ENCODE measurements around the gene NUDT3.

DNA sequence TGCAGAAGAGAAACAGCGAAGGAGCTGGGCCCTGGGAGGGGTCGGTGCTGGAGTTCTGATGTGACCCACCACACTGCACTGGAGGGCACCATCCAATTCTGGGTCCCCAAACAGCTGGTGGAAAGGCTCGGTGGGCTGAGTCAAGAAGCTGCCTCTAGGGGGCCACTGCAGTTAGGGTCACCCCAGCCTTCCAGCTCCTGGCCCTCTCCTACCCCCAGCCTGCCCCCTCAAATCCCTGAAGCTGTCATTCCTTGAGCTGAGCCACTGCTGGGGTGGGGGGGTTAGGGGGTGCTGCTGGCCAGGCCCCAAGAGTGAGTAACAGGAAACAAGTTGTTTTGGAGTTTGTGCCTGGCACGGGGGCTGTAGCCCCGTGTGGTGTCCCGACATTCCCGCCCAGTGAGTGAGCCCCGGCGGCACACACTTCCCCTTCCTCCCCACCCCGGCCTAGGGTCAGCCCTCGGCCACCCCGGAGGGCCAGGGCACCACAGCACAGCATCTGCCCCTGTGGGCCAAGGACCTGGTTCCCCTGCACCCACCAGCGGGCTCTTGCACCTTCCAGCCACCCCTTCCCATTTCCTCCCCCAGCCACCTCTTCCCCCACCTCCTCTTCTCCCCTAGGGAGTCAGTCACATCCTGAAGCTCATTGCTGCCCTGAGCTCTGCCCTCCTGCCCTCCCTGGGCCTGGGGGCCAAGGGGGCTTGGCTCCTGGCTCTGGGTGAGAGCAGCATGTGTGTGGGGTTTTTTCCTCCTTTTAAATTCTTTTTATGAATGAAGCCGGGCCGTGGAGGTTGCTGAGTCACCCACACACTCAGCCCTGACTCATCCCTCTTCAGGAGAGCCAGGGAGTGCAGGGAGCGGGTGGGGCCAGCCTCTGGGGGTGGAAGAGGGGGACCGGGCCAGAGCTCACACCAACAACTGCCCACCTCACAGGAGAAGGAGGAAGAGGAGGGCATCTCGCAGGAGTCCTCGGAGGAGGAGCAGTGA, 148.3 kb downstream of the NUDT3 start:
- TF ChIP-seq, protein P1, sequence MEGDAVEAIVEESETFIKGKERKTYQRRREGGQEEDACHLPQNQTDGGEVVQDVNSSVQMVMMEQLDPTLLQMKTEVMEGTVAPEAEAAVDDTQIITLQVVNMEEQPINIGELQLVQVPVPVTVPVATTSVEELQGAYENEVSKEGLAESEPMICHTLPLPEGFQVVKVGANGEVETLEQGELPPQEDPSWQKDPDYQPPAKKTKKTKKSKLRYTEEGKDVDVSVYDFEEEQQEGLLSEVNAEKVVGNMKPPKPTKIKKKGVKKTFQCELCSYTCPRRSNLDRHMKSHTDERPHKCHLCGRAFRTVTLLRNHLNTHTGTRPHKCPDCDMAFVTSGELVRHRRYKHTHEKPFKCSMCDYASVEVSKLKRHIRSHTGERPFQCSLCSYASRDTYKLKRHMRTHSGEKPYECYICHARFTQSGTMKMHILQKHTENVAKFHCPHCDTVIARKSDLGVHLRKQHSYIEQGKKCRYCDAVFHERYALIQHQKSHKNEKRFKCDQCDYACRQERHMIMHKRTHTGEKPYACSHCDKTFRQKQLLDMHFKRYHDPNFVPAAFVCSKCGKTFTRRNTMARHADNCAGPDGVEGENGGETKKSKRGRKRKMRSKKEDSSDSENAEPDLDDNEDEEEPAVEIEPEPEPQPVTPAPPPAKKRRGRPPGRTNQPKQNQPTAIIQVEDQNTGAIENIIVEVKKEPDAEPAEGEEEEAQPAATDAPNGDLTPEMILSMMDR (IDR thresholded peaks at IDR 0.05; ENCODE audit: low read length): peak; percentile 37
- TF ChIP-seq EZH2 (IDR thresholded peaks at IDR 0.05; ENCODE audit: borderline replicate concordance, low read length): no peak

Data from OCI-LY1 (cell line).